Measurements from ENCODE around the gene OCIAD2.

DNA sequence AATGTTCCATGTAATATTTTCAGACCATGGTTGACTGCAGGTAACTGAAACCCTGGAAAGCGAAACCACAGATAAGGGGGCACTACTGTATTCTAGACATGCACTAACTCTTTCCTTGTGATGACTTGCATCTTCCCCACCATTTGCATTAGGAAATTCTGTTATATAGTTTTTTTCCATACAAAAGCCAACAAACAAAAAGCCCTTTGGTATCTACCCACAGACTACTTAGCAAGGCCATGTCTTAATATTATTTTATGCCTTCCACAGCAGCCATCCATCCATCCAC lies 52.2 kb downstream of the OCIAD2 start:
- TF ChIP-seq, protein P1, sequence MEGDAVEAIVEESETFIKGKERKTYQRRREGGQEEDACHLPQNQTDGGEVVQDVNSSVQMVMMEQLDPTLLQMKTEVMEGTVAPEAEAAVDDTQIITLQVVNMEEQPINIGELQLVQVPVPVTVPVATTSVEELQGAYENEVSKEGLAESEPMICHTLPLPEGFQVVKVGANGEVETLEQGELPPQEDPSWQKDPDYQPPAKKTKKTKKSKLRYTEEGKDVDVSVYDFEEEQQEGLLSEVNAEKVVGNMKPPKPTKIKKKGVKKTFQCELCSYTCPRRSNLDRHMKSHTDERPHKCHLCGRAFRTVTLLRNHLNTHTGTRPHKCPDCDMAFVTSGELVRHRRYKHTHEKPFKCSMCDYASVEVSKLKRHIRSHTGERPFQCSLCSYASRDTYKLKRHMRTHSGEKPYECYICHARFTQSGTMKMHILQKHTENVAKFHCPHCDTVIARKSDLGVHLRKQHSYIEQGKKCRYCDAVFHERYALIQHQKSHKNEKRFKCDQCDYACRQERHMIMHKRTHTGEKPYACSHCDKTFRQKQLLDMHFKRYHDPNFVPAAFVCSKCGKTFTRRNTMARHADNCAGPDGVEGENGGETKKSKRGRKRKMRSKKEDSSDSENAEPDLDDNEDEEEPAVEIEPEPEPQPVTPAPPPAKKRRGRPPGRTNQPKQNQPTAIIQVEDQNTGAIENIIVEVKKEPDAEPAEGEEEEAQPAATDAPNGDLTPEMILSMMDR (conservative IDR thresholded peaks at IDR 0.05; ENCODE audit: low read length) = no peak
- TF ChIP-seq EZH2phosphoT487 (IDR thresholded peaks at IDR 0.05; ENCODE audit: borderline replicate concordance, low read depth, low read length) = no peak
